Measurements from ENCODE around the gene HOXB8.

Gene HOXB8

GRCh38 chr17:48610282-48611211 is 4.5 kb downstream of the HOXB8 start, which contains the start of gene HOXB7:
HOXB7 (minus strand) TSS chr17:48611017; CDS start chr17:48610918, 99 bp downstream.
- DNase-seq = peak; percentile 31

DNA sequence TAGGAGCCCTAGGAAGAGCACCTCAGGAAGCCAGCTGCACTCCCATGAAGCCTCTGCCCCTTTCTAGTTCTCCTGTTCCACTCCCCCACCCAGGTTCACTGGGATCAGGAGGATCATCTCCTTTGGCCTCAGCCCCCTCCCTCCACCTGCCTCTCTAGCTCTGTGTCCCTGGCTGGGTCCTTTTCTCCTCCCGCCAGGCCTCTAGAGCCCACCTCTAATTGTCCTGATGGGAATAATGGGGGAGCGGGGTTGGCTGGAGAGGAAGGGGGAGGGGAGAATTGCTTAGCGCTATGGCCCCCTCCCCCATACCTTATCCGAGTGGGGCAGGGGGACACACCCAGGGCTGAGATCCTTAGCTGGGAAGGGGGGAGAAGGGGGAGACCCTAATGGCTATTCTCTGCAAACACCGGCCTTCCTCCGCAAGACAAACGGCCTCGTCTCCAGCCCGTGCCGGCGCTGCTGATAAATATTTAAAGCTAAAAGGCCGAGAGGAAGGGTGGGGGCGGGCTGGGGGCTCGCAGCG is 5.3 kb downstream of the HOXB8 start:
- DNase-seq = no peak

- no peak for DNase-seq
Observed at GRCh38 chr17:48609033-48609432, 6.1 kb downstream of the HOXB8 start.

DNA sequence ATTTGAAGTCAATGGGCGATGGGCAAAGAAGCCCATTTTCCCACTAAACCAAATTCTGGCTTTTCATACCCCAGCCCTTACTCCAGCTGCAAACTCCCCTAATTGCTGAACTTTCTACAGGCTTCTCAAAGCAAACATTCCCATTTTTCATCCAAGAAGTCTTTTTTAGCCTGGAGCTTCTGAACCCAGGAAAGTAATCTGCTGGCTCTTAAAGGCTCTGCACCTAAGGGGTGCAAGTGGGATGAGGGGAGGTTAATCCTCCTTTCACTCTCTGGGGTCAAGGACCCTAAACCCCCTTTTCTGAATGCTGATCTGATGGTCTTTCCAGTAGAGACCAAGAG is 6.6 kb downstream of the HOXB8 start:
- no peak for DNase-seq

GRCh38 chr17:48606892-48607614 is 8.0 kb downstream of the HOXB8 start:
- no peak for DNase-seq

- no peak for DNase-seq
Observed at GRCh38 chr17:48605991-48606891, 8.9 kb downstream of the HOXB8 start.

GRCh38 chr17:48605409-48605919 is 9.6 kb downstream of the HOXB8 start:
- no peak for DNase-seq

DNA sequence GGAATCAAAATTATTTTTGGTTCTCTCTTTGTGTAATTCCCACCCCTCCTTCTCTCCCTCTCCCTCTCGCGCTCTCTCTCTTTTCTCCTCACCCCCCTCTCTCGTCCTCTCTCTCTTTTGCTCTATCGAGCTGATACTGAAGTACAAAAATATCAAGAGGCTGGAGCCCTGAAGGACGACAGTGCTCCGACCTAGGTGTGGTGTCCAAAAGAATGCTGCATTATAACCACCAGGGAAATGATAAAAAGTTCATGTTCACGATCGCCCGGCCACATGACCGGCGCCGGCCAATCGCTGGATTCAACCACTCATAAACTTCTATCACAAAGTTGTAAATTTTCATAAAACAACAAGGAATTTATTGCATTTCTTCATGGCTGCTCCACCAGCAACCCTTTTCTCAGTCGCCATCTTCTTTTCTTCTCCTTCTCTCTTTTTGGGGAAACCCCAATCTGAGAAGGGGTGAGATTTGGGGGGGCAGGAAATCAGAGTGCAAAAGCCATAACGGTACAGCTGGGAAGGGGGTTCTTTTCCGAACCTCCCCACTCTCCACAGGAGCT is 10.2 kb downstream of the HOXB8 start, which contains the start of gene HOXB6:
TSS of gene HOXB6 (minus strand) at position 217 of the 560 bp plus-strand sequence. CDS start 6,836 bp downstream, outside the sequence.
- no peak for DNase-seq

GRCh38 chr17:48603959-48604769 is 10.9 kb downstream of the HOXB8 start:
- DNase-seq = no peak

- no peak for DNase-seq
Observed at GRCh38 chr17:48601539-48602425, 13.3 kb downstream of the HOXB8 start.

GRCh38 chr17:48601207-48601538 is 13.9 kb downstream of the HOXB8 start:
- DNase-seq = no peak

DNA sequence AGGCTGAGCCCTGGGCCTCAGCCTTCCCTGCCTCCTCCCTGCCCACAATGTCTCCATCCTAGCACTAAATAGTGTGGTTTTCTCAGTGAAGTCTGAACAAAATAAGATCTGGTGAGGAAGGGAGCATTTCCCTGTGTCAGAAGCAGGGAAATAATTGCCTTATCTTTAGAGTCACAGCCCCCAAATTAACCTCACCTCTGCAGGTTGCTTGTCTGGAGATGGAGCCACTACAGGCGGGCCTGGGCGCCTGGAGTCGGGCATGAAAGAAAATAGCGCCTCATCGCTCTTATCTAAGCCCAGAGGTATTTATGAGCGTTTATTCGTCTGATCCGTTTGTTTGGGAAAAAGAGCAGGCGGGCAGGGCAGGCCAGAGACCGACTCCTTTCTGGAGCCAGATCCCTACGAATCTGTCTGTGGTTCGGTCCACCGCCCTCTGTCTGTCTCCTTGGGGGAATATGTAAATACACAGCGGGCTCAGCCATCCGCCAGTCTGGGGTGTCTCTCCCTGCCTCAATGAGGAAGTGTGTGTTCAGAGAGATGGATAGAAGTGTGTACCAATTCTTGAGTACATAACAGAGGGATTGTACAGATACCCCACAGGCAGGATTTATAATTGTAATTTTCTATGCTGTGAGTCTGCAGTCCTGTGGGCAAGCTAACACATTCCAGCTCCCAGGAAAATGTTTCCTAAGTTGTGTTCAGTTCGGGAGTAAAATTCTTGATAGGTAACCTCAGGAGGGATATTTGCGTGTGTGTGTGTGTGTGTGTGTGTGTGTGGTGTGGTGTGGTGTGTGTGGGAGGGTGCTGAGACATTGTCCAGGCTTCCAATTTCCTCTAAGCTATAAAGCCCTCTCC is 14.6 kb downstream of the HOXB8 start:
- no peak for DNase-seq

GRCh38 chr17:48599354-48599753 is 15.7 kb downstream of the HOXB8 start:
- DNase-seq = no peak

GRCh38 chr17:48598736-48599135 is 16.4 kb downstream of the HOXB8 start:
- no peak for DNase-seq

DNA sequence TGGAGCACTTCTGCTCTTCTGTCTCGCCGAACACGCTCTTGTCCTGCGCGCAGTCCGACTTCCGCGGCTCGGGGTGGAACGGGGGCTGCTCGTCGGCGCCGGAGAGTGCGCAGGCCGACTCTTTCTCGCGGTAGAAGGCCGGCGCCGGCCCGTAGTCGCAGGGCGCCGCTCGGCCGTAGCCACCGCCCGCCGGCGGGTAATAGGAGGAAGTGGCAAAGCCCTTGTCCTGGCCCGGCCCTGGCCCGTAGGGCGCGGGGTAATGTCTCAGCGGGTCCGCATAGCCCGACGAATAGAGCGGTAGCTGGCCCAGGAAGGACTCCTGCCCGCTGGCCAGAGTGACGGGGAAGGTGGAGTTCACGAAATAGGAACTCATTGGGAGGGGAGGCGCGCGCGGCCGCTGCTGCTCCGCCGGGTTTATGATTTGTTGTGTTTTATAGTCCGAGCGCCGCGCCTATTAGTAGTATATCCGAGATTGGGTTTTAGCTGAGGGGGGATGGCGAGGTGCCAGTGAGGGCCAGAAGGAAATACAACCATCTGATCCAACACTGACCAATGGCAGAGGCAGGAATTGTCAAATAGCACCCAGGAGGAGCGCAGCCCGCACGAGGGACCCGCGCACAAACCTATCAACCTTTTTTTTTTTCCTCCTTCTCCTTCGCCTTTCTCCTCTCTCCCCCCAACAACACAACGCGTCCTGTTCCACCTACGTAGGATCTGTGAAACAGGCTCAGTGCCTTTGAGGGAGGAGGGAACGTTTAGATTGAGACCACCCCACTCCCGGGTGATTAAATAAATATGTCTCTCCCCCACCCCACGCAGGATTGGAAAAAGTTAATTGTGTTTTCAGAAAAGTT is 17.1 kb downstream of the HOXB8 start:
- DNase-seq = no peak

DNA sequence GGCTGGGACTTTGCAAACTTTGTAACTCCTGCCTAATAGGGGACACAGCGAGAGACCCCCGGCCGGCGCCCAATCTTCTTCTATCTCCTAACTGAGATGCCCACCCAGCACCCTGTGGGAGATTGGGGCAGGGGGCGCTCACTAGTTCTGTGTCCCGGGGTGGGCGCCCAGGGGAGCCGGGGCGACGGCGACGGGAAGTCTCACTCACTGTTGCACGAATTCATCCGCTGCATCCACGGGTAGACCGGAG is 17.6 kb downstream of the HOXB8 start:
- no peak for DNase-seq

- DNase-seq = no peak
Observed at GRCh38 chr17:48596735-48597527, 18.2 kb downstream of the HOXB8 start.

All from NCI-H1694 treated with DMSO at 0.1 percent for 48 hours (cell line).